Motor neuron (in vitro differentiated cells): Measurements from ENCODE around the gene TTF2. TPM values are rescaled to one million over a fixed set of nuclear protein-coding genes. Genes with fewer than 3 reads are reported as not detected.
"Not testable (repeated sequence)": the region's sequence is repeated elsewhere in the genome, so short reads cannot be mapped to it uniquely, and the experiment has no call there.

ENCODE experiments used
- ATAC-seq, 8 experiments: fragments of 200-7000 bp; cut with Tn5 transposase; replicated peaks in 6 of 8; 2 replicates each; pipeline ENCODE4 v1.8.0; 2021; ENCODE audit warnings: mild to moderate bottlenecking in 8 of 8, moderate library complexity in 8 of 8
- H3K27ac ChIP-seq, 2 donors: fragments of 250-450 bp; sonication (Bioruptor Pico); 2 replicates each; pipeline ENCODE4 v1.9.0; 2021; ENCODE audit warnings: antibody characterized with exemption in 2 of 2, mild to moderate bottlenecking in 2 of 2, moderate library complexity in 1 of 2
- H3K4me1 ChIP-seq, 2 donors: fragments of 250-450 bp; sonication (Bioruptor Pico); replicated peaks in 1 of 2; 2 replicates each; pipeline ENCODE4 v1.6.1; 2021; ENCODE audit warnings: antibody characterized with exemption in 2 of 2, mild to moderate bottlenecking in 2 of 2, moderate library complexity in 1 of 2
- H3K4me3 ChIP-seq, 5 donors: fragments of 250-450 bp; sonication (Bioruptor Pico); 2 replicates each; pipeline ENCODE4 v1.9.0; 2021; ENCODE audit warnings: antibody characterized with exemption in 5 of 5, mild to moderate bottlenecking in 5 of 5, moderate library complexity in 4 of 5
- WGBS, 10 experiments: fragments of 450-650 bp; shearing (Covaris generic); methylation state at CpG; one replicate each; pipeline ENCODE4 v1.0.0; 2022; 5-methylcytosine and 5-hydroxymethylcytosine counted together
- in situ Hi-C, 9 experiments: fragments of 400-800 bp; cut with MboI; loops; one replicate each; pipeline ENCODE4 v1.15.0; 2021; ENCODE audit warnings: low sequenced_read_pairs in 9 of 9, low pct_unique_long_range_greater_than_20kb in 2 of 9; ENCODE audit not compliant: unreplicated experiment in 9 of 9
- total RNA-seq, 8 experiments: library from RNA; unstranded; fragments of 300-600 nt; gene quantifications; 2 replicates each; pipeline versions ENCODE4 v1.2.3 to v1.2.4, GENCODE V29; 2022

The TTF2 gene
- total RNA-seq, 8 experiments from 2014 or later, result 5.4 to 48.7 (median 10.6) TPM

GRCh38 chr1:117097443-117097842, 37.3 kb downstream of the TTF2 start:
- H3K27ac ChIP-seq, result no peak overlapping the region
- ATAC-seq, result no peak
- H3K4me3 ChIP-seq, result no peak overlapping the region
- in situ Hi-C loops, result loop anchor here in 3 of 9 experiments (25.0 kb wide), 2 partner anchors 190 to 665 kb away; no protein-coding TSS in a partner anchor
- peaks cover 29 to 45% of the 10 kb centered on the region in 2 donors for H3K4me1 ChIP-seq
- 42 to 100% (median 66%) methylated on average over 1 to 4 of the region's 4 CpGs; no CpG with 5 or more reads in 2 of the 10 experiments for WGBS, 10 experiments

GRCh38 chr1:117098287-117098890, 38.3 kb downstream of the TTF2 start:
- 77 to 100% (median 96%) methylated on average over 3 to 4 of the region's 4 CpGs for WGBS, 10 experiments
- Histone ChIP-seq H3K4me1 (peaks cover 20 to 35% of the 10 kb centered on the region in 2 donors), H3K4me3 (no peak overlapping the region), H3K27ac (no peak overlapping the region)
- no peak for ATAC-seq
- in situ Hi-C loops, result loop anchor here in 3 of 9 experiments (25.0 kb wide), 2 partner anchors 189 to 664 kb away; no protein-coding TSS in a partner anchor

GRCh38 chr1:117101334-117101733, 41.2 kb downstream of the TTF2 start:
- in situ Hi-C loops, result no loop called here
- Histone ChIP-seq H3K4me1 (peaks cover 6 to 7% of the 10 kb centered on the region in 2 donors), H3K4me3 (no peak overlapping the region), H3K27ac (no peak overlapping the region)
- 83 to 100% (median 100%) methylated on average over 1 of the region's 1 CpG; no CpG with 5 or more reads in 3 of the 10 experiments for WGBS, 10 experiments
- ATAC-seq, result no peak

- H3K4me3 ChIP-seq, H3K4me1 ChIP-seq, in situ Hi-C loops, H3K27ac ChIP-seq, ATAC-seq: not testable (repeated sequence)
- WGBS, 10 experiments, result 83 to 100% (median 97%) methylated on average over 1 to 3 of the region's 3 CpGs; no CpG with 5 or more reads in 3 of the 10 experiments
Observed at GRCh38 chr1:117101858-117102257, 41.7 kb downstream of the TTF2 start.

GRCh38 chr1:117104986-117105385, 44.9 kb downstream of the TTF2 start:
- no peak for ATAC-seq
- H3K4me3 ChIP-seq, result no peak overlapping the region
- no peak overlapping the region for H3K27ac ChIP-seq
- no peaks in the 10 kb centered on the region for H3K4me1 ChIP-seq
- WGBS, 10 experiments, result 0 to 100% (median 92%) methylated on average over 1 to 3 of the region's 3 CpGs; no CpG with 5 or more reads in 1 of the 10 experiments
- in situ Hi-C loops, result no loop called here

GRCh38 chr1:117105722-117106121, 45.6 kb downstream of the TTF2 start:
- no peak overlapping the region for H3K4me3 ChIP-seq
- no peaks in the 10 kb centered on the region for H3K4me1 ChIP-seq
- no peak overlapping the region for H3K27ac ChIP-seq
- in situ Hi-C loops, result no loop called here
- ATAC-seq, result no peak

GRCh38 chr1:117106478-117106877, 46.4 kb downstream of the TTF2 start:
- WGBS, 10 experiments, result 83 to 100% (median 98%) methylated on average over 1 to 2 of the region's 2 CpGs; no CpG with 5 or more reads in 2 of the 10 experiments
- Histone ChIP-seq H3K4me3 (no peak overlapping the region), H3K4me1 (no peaks in the 10 kb centered on the region), H3K27ac (no peak overlapping the region)
- in situ Hi-C loops, result no loop called here
- peak in 3 of 8 experiments; percentile 34 to 62 (median 37) for ATAC-seq

GRCh38 chr1:117107364-117107763, 47.2 kb downstream of the TTF2 start:
- in situ Hi-C loops, result no loop called here
- no peak overlapping the region for H3K27ac ChIP-seq
- 29 to 100% (median 94%) methylated on average over 1 to 2 of the region's 2 CpGs; no CpG with 5 or more reads in 1 of the 10 experiments for WGBS, 10 experiments
- H3K4me3 ChIP-seq, result no peak overlapping the region
- H3K4me1 ChIP-seq, result peaks cover 5 to 6% of the 10 kb centered on the region in 2 donors
- no peak for ATAC-seq

GRCh38 chr1:117110774-117111173, 50.6 kb downstream of the TTF2 start:
- no peak for ATAC-seq

GRCh38 chr1:117112047-117112717, 52.1 kb downstream of the TTF2 start:
- 41 to 98% (median 78%) methylated on average over 2 to 7 of the region's 7 CpGs for WGBS, 10 experiments
- ATAC-seq, result peak in 5 of 8 experiments; percentile 69 to 87 (median 72)
- peak overlapping the region in 1 of 2 donors; percentile 28 for H3K27ac ChIP-seq
- no peak overlapping the region for H3K4me3 ChIP-seq
- in situ Hi-C loops, result no loop called here
- H3K4me1 ChIP-seq, result peaks cover 19 to 26% of the 10 kb centered on the region in 2 donors

More at GRCh38 chr1:117110774-117111173, 50.6 kb downstream of the TTF2 start:
- Histone ChIP-seq H3K27ac (no peak overlapping the region), H3K4me3 (no peak overlapping the region), H3K4me1 (peaks cover 19 to 26% of the 10 kb centered on the region in 2 donors)
- in situ Hi-C loops, result no loop called here
- WGBS, 10 experiments, result 50 to 100% (median 100%) methylated on average over 1 to 2 of the region's 2 CpGs; no CpG with 5 or more reads in 1 of the 10 experiments

- ATAC-seq, result peak in 3 of 8 experiments; percentile 7 to 30 (median 19)
- H3K4me1 ChIP-seq, result peaks cover 19 to 26% of the 10 kb centered on the region in 2 donors
- no peak overlapping the region for H3K4me3 ChIP-seq
- in situ Hi-C loops, result no loop called here
- 72 to 100% (median 91%) methylated on average over 2 to 10 of the region's 11 CpGs; no CpG with 5 or more reads in 2 of the 10 experiments for WGBS, 10 experiments
- H3K27ac ChIP-seq, result peak overlapping the region; percentile 20 to 21
Observed at GRCh38 chr1:117113199-117113598, 53.1 kb downstream of the TTF2 start.

GRCh38 chr1:117114877-117115276, 54.8 kb downstream of the TTF2 start:
- peaks cover 19 to 26% of the 10 kb centered on the region in 2 donors for H3K4me1 ChIP-seq
- 48 to 100% (median 96%) methylated on average over 1 to 2 of the region's 2 CpGs for WGBS, 10 experiments
- no peak overlapping the region for H3K4me3 ChIP-seq
- H3K27ac ChIP-seq, result no peak overlapping the region
- ATAC-seq, result peak in 6 of 8 experiments; percentile 38 to 85 (median 63)
- in situ Hi-C loops, result no loop called here

GRCh38 chr1:117116090-117116783, 56.1 kb downstream of the TTF2 start:
- no peak overlapping the region for H3K4me3 ChIP-seq
- WGBS, 10 experiments, result 75 to 100% (median 90%) methylated on average over 4 to 13 of the region's 13 CpGs
- H3K27ac ChIP-seq, result no peak overlapping the region
- H3K4me1 ChIP-seq, result peaks cover 26 to 33% of the 10 kb centered on the region in 2 donors
- in situ Hi-C loops, result no loop called here
- ATAC-seq, result no peak
